NCI-H526 (cell line): Measurements from ENCODE around the gene RFTN1.
A peak's percentile ranks its signal among the peaks of the same experiment; 100 is the strongest.

ENCODE experiments used
- DNase-seq, 2 experiments: peaks; one replicate each; lab custom pipeline; 2025; lab: John Stamatoyannopoulos, UW

The RFTN1 gene

GRCh38 chr3:16464511-16465148, 48.9 kb downstream of the RFTN1 start:
- DNase-seq, result no peak

DNA sequence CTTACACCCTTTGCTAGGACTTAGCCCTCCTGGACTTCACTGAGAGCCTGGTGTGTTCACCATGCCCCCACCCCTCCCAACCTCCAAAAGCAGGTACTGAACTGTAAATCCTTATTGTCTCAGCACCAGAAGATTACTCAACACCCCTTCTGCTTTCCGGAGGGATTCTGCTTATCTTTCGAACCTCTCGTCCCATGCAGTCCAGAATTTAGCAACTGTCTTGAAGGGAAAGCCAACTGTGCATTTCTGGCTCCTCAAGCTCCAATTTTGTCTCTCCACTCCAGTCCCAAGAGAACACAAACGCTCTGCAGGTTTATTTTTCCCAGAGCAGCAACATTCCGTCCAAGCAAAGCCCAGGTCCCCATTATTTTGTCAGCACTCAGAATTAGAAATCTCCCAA, 49.6 kb downstream of the RFTN1 start:
- no peak for DNase-seq

DNA sequence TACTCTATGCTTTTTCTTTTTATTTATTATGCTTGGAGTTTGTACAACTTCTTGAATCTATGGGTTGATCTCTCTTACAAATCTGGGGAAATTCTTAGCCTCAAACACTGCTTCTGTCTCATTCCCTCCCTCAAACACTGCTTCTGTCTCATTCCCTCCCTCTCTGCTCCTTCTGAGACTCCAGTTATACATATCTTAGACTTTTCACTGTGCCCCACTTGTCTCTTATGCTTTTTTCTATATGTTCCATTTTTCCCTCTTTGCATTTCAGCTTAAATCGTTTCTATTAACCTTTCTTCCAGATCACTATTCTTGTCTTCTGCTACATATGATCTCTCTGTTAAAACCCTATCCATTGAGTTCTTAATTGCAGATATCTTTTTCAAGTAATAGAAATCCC, 50.4 kb downstream of the RFTN1 start:
- DNase-seq, result no peak

GRCh38 chr3:16462679-16463078, 50.8 kb downstream of the RFTN1 start:
- no peak for DNase-seq

DNA sequence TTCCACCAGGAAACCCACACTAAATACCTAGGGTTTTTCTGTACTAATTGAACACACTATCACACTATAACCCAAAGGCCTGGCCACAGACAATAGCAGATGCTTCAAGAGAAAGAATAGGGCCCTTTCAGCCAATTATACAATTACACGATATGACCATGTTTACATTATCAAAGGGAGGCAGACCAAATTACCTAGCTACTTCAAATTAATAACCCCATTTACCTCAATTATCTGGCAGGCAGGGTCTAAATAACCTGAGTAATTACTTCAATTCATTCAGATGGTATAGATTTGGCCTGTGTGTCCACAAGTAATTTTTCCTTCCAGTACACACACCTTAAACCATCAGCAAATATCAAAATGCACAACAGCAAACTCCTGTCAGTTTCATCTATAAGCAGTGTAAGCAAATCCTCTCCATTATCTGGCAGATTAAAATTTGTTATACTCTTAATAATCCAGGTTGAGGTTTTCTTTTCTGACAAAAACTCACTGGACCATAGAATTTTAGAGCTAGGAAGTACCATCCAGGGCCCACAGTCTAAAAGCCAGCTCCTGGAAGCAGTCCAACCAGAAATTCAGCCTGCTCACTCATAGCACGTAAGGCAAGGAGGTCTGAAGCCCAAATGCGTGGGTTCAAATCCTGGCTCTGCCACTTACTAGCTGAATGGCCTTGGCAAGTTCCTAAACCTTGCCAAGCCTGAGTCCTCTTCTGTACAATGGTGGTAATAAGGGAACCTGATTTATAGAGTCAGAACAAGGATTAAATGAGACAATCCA, 51.8 kb downstream of the RFTN1 start:
- DNase-seq, result no peak

DNA sequence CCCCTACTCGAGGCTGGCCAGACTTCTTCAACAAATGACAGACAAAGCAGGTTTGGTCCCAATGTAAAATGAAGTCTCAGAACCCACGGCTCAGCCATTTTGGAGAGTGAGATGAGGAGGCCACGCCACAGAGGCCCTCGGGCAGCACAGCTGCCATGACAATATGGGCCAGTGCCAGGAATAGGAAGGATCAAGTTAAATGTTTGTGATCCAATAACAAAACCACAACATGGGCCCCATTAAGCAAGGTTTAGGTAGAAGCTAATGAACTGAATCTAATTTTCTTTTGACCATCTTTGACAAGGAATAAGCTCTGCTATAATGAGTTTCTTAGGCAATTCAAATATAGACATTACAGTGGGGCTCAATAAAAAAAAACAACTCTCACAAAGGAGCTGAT, 52.6 kb downstream of the RFTN1 start:
- DNase-seq, result no peak

DNA sequence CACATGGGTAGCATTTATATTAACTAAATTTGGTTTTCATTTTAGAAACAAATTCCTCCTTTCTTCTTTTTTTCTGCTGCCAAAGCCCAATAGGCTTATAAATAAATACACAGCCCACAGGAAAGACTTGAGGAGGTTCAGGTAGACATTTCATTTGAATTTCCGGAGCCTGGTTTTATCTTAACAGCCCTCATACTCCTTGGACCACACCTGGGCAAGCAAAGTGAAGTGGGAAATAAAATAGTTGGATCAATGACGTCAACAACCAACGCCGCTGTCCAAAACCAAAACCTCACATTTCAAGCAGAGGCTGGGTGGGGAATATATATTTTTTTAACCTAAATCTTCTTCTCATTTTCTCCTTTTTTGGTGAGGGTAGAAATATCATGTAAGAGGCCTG, 53.2 kb downstream of the RFTN1 start:
- DNase-seq, result no peak

- no peak for DNase-seq
Measured at GRCh38 chr3:16456784-16457415, 56.6 kb downstream of the RFTN1 start.

GRCh38 chr3:16455966-16456365, 57.5 kb downstream of the RFTN1 start:
- no peak for DNase-seq

DNA sequence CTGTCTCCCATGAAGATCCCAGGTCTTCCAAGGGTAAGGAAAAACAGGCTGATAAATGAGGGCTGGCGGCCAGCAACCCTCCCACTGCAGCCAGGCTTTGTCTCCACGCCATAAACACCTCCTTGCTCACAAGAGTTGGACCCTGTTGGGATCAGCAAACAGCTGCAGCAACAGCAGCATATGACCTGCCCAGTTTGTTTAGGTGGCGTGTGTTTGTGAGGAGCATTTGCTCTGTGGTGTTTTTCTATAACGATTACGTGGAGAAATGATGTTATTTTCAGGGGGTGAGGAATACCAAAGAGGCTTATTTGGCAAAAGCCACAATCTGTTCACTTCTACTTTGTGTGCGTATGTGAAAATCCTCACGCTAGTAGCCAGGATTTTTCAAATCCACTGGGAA, 58.5 kb downstream of the RFTN1 start:
- no peak for DNase-seq

DNA sequence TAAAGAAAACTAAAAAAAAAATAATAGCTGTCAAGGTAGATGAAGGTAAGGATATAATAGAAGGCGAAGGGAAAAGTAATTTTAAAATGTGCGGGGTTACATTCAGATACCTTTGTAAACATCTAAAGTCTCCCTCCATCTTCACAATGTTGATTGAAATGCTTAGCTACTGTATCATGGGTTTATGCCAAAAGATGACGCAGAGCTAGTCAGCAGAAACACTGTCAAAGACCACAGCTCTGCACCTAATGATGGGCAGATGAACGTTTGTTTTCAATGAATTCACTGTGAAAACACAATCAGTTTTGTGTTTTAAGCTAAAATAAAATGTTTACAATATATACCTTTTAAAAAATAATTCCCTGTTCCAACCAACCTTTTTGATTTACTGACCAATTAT, 61.2 kb downstream of the RFTN1 start:
- no peak for DNase-seq

DNA sequence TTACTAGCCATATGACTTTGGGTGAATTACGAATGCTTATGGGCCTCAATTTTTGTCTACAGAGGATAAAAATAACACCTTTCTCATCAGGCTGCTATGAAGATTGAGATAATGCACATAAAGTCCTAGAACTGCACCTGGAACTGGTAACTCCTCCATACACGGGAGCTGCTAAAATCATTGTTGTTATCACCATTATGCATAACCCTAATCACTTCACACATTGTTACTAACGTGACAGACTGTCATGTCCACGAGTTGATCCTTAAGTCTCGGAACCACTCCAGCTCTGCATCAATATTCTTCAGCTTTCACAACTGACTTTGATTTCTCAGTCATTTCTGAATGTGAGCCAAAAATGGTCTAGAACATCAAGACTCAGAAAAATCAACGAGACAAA, 64.1 kb downstream of the RFTN1 start:
- no peak for DNase-seq

DNA sequence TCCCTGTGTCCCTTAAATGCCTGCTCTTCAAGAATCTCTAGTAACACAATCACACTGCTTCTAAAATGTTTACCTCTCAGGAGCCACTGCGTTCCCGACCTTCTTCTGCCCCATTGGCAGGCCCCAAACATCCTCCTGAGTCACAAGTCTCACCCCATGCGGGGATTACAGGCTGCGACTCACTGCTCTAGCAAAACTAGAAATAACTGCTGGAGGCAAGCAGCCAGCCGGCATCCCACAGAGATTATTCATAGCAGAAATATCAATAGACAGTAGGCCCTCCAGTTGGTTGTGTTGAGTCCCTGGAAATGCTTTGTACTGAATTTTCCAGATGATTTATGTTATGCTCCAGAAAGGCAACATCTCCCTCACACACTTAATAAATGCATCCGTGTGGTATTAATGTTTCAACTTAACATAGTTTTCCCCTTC, 64.8 kb downstream of the RFTN1 start:
- DNase-seq, result no peak

DNA sequence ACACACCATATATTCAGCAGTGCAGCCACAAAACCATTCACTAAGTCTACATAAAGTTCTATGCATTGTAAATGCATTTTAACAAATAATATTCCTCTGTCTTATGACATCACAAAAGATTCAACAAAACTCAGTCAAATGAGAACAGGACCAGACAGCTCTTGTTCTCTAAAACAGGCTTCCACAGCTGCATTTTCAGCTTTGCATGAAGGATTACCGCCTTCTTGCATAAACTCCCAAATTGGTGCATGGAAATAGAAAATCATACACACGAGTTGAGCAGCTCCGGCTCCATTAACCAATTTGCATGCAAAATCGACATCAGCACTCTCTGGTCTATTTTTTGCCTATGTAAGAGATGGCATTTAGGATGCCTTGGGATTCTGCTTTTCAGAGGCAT, 66.4 kb downstream of the RFTN1 start:
- peak; percentile 33 to 48 for DNase-seq

DNA sequence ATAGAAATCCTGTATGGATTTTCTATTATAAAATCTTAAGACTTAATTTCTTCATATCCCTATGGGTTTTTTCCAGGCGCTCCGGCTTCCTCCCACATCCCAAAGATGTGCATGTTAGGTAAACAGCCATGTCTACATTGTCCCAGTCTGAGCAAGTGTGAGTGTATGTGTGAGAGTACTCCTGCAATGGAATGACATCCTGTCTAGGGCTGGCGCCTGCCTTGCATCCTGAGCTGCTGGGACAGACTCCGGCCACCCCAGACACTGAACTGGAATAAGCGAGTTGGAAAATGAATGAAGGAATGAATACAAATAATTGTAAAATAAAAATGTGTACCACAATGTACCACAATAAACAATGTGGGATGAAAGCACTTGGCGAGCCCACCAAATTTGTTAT, 69.2 kb downstream of the RFTN1 start:
- DNase-seq, result no peak

- no peak for DNase-seq
Measured at GRCh38 chr3:16442730-16443129, 70.8 kb downstream of the RFTN1 start.

- DNase-seq, result peak; percentile 80 to 87
Measured at GRCh38 chr3:16441371-16441875, 72.1 kb downstream of the RFTN1 start.

DNA sequence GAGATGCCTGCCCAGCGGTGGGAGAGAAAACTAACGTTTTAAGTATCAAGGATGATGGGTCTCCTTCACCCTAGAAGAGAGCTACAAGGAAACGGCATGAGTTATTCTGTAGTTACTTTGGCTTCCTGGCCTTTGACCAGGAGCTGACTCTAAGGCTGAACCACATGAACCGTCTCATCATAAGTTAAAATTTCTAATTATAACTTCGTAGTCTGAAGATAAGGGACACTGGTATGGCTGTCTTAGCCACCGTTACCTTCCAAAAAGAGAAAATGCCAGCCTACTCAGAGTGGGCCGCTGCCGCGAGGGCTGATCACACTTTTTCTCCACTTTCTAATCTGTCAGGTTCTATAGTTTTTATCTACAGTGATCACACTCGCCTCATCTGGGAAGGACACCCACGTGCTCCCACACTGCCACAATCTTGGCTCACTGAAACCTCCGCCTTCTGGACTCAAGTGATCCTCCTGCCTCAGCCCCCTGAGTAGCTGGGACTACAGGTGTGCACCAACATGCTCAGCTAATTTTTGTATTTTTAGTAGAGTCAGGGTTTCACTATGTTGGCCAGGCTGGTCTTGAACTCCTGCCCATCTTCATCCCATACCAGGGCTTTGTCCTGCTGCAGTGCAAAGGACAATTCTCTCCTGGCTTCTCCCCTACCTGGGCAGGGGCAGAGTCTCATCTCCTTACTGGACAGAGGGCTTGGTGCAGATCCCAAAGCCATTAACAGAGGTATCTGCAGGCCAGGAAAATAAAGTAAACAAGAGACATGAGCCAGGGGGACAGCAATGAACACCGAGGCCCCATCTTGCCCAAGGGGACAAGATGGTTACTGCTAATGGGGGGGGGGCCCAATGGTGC, 73.4 kb downstream of the RFTN1 start:
- DNase-seq, result no peak

DNA sequence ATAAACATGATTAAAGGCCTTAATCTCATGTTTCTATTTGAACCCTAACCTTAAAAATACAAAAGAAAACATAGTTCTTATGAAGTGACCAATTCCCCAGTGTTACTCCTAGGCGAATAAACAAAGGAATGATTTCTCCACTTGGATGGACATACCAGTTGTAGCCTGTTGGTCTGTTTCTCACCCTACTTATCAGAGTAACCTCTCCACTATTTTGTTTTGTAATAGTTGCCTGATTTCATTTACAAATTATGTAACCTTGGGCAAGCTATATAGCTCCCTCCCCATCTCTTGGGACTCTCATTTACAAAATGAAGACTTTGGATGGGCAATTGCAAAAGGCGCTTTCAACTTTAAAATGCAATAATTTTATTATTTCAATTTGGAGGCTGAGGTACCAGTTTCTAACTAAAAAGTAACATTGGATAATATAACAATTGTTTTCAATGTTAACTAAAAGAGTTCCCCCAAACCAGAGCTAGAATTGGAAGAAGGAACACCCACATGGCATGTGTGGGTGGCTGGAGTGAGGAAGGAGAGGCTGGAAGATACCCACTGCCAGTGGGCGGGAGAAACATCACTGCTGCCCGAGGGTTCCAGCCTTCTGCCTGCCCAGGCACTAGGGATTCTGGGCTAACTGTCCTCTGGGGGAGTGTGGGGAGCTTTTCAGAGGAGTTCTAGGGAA, 74.2 kb downstream of the RFTN1 start:
- no peak for DNase-seq

DNA sequence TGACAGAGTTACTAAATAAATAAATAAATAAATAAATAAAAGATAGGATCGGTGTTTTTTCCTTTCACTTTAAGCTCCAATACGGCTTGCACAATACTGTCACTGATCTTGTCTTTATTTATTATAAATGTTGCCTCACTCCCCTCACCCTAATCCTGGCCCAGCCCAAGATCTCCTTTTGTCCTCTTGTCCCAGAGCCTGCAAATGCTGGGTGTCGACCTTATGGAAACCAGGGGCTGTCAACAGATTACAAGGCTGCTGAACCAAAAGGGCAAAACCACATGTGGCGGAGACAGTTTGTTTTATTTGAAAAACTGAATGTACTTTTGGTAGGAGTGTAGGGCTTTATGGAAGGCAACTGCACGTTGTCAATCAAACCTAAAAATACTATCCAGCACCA, 75.9 kb downstream of the RFTN1 start:
- no peak for DNase-seq

- peak; percentile 49 to 81 for DNase-seq
Measured at GRCh38 chr3:16433701-16434151, 79.8 kb downstream of the RFTN1 start.
